ENCODE measurements around the gene AUNIP. TPM values are rescaled to one million over a fixed set of nuclear protein-coding genes. Genes with fewer than 3 reads are reported as not detected.

AUNIP gene
- total and polyA plus RNA-seq, 2 donors from 2014 or later, result 0.38 TPM; not detected in 1

GRCh38 chr1:25816112-25816718 is 43.0 kb downstream of the AUNIP start:
- intact Hi-C loops (cut with DNase I), result no loop called here

GRCh38 chr1:25815208-25816111 is 43.8 kb downstream of the AUNIP start:
- FAIRE-seq, result no peak
- Histone ChIP-seq H3K27me3 (ENCODE audit: control insufficient read depth, insufficient read depth, low read length) (no peaks in the 10 kb centered on the region), H3K36me3 (ENCODE audit: control insufficient read depth in 2 of 3, insufficient read depth in 3 of 3, low read length in 3 of 3) (peaks cover 0 to 7% (median 3%) of the 10 kb centered on the region in 3 donors), H3K9ac (ENCODE audit: low read length in 3 of 3) (no peak overlapping the region), H3K4me3 (ENCODE audit: low read length in 3 of 3) (no peak overlapping the region), H3K27ac (ENCODE audit: low read depth in 2 of 2, low read length in 2 of 2) (no peak overlapping the region), H3K4me1 (ENCODE audit: control insufficient read depth in 2 of 3, insufficient read depth in 2 of 3, low read depth in 1 of 3, low read length in 3 of 3) (peaks cover 4 to 22% (median 10%) of the 10 kb centered on the region in 3 donors), H3K9me3 (ENCODE audit: control insufficient read depth in 2 of 3, insufficient read depth in 1 of 3, low read length in 3 of 3) (no peaks in the 10 kb centered on the region)
- intact Hi-C loops (cut with DNase I), result no loop called here
- peak in 1 of 5 donors; percentile 65 for DNase-seq
- no peak for TF ChIP-seq CTCF (IDR thresholded peaks at IDR 0.05; ENCODE audit: borderline replicate concordance, extremely low read depth, insufficient read depth)

More at GRCh38 chr1:25816112-25816718, 43.0 kb downstream of the AUNIP start:
- H3K27me3 ChIP-seq (ENCODE audit: control insufficient read depth, insufficient read depth, low read length), result no peaks in the 10 kb centered on the region
- no peak overlapping the region for H3K4me3 ChIP-seq (ENCODE audit: low read length in 3 of 3)
- FAIRE-seq, result no peak
- H3K9me3 ChIP-seq (ENCODE audit: control insufficient read depth in 2 of 3, insufficient read depth in 1 of 3, low read length in 3 of 3), result no peaks in the 10 kb centered on the region
- H3K36me3 ChIP-seq (ENCODE audit: control insufficient read depth in 2 of 3, insufficient read depth in 3 of 3, low read length in 3 of 3), result peaks cover 0 to 7% (median 3%) of the 10 kb centered on the region in 3 donors
- H3K4me1 ChIP-seq (ENCODE audit: control insufficient read depth in 2 of 3, insufficient read depth in 2 of 3, low read depth in 1 of 3, low read length in 3 of 3), result peaks cover 4 to 24% (median 14%) of the 10 kb centered on the region in 3 donors
- no peak overlapping the region for H3K27ac ChIP-seq (ENCODE audit: low read depth in 2 of 2, low read length in 2 of 2)
- H3K9ac ChIP-seq (ENCODE audit: low read length in 3 of 3), result no peak overlapping the region
- DNase-seq, result peak in 1 of 5 donors; percentile 66
- no peak for TF ChIP-seq CTCF (IDR thresholded peaks at IDR 0.05; ENCODE audit: borderline replicate concordance, extremely low read depth, insufficient read depth)

GRCh38 chr1:25814549-25815087 is 44.6 kb downstream of the AUNIP start:
- intact Hi-C loops (cut with DNase I), result no loop called here
- H3K4me1 ChIP-seq (ENCODE audit: control insufficient read depth in 2 of 3, insufficient read depth in 2 of 3, low read depth in 1 of 3, low read length in 3 of 3), result peaks cover 4 to 24% (median 10%) of the 10 kb centered on the region in 3 donors
- peaks cover 0 to 7% (median 3%) of the 10 kb centered on the region in 3 donors for H3K36me3 ChIP-seq (ENCODE audit: control insufficient read depth in 2 of 3, insufficient read depth in 3 of 3, low read length in 3 of 3)
- FAIRE-seq (no peak), DNase-seq (peak in 1 of 5 donors; percentile 41)
- no peaks in the 10 kb centered on the region for H3K27me3 ChIP-seq (ENCODE audit: control insufficient read depth, insufficient read depth, low read length)
- H3K9me3 ChIP-seq (ENCODE audit: control insufficient read depth in 2 of 3, insufficient read depth in 1 of 3, low read length in 3 of 3), result no peaks in the 10 kb centered on the region
- TF ChIP-seq CTCF (IDR thresholded peaks at IDR 0.05; ENCODE audit: borderline replicate concordance, extremely low read depth, insufficient read depth), result no peak
- H3K27ac ChIP-seq (ENCODE audit: low read depth in 2 of 2, low read length in 2 of 2), result no peak overlapping the region
- H3K4me3 ChIP-seq (ENCODE audit: low read length in 3 of 3), result no peak overlapping the region
- no peak overlapping the region for H3K9ac ChIP-seq (ENCODE audit: low read length in 3 of 3)

All from kidney (tissue), 14 donors.